ENCODE data around the gene TSPAN12. TPM values are rescaled to one million over a fixed set of nuclear protein-coding genes. Genes with fewer than 3 reads are reported as not detected.

TSPAN12 gene
- total RNA-seq, 1 experiment from 2014 or later = 17.3 TPM

DNA sequence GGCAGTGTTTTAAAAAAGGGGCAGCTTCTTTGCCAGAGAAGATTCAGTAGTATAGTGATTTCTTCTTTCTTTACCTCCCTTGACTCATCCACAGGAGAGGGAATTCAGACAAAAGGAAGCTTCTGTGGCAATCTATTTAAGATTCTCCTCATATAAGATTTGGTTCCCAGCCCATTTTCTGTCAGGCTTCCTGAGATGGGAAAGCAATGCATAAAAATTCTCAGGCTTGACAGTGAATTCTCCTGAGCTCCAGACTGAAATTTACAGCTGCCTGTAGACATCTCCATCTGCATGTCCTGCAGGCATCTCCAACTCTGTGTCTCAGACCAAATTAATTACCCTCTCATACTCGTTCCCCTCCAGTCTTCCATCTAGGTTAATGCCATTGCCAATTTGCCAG is 72.8 kb downstream of the TSPAN12 start (continued):
- TF ChIP-seq, protein P1, sequence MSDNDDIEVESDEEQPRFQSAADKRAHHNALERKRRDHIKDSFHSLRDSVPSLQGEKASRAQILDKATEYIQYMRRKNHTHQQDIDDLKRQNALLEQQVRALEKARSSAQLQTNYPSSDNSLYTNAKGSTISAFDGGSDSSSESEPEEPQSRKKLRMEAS (CRISPR knock-in tag; IDR thresholded peaks at IDR 0.05) = no peak
- TF ChIP-seq CBFB (CRISPR knock-in tag; IDR thresholded peaks at IDR 0.05; ENCODE audit: low read depth) = no peak
- TF ChIP-seq ZNF138 (CRISPR knock-in tag; conservative IDR thresholded peaks at IDR 0.05) = no peak
- TF ChIP-seq, protein P2, sequence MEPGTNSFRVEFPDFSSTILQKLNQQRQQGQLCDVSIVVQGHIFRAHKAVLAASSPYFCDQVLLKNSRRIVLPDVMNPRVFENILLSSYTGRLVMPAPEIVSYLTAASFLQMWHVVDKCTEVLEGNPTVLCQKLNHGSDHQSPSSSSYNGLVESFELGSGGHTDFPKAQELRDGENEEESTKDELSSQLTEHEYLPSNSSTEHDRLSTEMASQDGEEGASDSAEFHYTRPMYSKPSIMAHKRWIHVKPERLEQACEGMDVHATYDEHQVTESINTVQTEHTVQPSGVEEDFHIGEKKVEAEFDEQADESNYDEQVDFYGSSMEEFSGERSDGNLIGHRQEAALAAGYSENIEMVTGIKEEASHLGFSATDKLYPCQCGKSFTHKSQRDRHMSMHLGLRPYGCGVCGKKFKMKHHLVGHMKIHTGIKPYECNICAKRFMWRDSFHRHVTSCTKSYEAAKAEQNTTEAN (CRISPR knock-in tag; IDR thresholded peaks at IDR 0.05) = no peak
- no peak for TF ChIP-seq ESRRA (CRISPR knock-in tag; IDR thresholded peaks at IDR 0.05; ENCODE audit: borderline replicate concordance)
- TF ChIP-seq, protein P3, sequence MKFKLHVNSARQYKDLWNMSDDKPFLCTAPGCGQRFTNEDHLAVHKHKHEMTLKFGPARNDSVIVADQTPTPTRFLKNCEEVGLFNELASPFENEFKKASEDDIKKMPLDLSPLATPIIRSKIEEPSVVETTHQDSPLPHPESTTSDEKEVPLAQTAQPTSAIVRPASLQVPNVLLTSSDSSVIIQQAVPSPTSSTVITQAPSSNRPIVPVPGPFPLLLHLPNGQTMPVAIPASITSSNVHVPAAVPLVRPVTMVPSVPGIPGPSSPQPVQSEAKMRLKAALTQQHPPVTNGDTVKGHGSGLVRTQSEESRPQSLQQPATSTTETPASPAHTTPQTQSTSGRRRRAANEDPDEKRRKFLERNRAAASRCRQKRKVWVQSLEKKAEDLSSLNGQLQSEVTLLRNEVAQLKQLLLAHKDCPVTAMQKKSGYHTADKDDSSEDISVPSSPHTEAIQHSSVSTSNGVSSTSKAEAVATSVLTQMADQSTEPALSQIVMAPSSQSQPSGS (CRISPR knock-in tag; IDR thresholded peaks at IDR 0.05; ENCODE audit: borderline replicate concordance, low read depth) = no peak
- TF ChIP-seq, protein P4, sequence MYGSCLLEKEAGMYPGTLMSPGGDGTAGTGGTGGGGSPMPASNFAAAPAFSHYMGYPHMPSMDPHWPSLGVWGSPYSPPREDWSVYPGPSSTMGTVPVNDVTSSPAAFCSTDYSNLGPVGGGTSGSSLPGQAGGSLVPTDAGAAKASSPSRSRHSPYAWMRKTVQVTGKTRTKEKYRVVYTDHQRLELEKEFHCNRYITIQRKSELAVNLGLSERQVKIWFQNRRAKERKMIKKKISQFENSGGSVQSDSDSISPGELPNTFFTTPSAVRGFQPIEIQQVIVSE (CRISPR knock-in tag; IDR thresholded peaks at IDR 0.05; ENCODE audit: borderline replicate concordance) = no peak
- no peak for TF ChIP-seq SMAD3 (CRISPR knock-in tag; IDR thresholded peaks at IDR 0.05; ENCODE audit: borderline replicate concordance)
- TF ChIP-seq, protein P5, sequence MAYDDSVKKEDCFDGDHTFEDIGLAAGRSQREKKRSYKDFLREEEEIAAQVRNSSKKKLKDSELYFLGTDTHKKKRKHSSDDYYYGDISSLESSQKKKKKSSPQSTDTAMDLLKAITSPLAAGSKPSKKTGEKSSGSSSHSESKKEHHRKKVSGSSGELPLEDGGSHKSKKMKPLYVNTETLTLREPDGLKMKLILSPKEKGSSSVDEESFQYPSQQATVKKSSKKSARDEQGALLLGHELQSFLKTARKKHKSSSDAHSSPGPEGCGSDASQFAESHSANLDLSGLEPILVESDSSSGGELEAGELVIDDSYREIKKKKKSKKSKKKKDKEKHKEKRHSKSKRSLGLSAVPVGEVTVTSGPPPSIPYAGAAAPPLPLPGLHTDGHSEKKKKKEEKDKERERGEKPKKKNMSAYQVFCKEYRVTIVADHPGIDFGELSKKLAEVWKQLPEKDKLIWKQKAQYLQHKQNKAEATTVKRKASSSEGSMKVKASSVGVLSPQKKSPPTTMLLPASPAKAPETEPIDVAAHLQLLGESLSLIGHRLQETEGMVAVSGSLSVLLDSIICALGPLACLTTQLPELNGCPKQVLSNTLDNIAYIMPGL (CRISPR knock-in tag; IDR thresholded peaks at IDR 0.05) = no peak

DNA sequence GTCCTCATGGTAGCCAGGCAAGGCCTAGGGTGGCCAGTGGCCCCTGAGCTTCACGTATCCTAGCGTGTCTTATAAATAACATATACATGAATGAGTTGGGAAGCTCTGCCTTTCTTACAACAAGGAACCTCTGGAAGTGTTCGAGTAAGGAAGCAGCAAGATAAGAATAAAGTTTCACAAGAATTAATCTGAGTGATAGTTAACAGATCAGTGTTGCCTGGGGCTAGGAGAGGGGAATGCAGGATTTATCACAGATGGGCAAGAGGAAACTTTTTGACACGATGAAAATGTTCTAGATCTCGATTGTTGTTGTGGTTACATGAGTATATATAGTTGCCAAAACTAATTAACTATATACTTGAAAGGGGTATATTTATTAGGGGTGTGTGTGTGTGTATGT is 74.2 kb downstream of the TSPAN12 start:
- CTCF ChIA-PET = interaction anchor here (0.6 to 1.8 kb wide), 3 partner anchors 8 to 875 kb away, joined by 3 to 7 read pairs (median 4); no protein-coding TSS in a partner anchor
- Mint-ChIP-seq H3K36me3 (no peaks in the 10 kb centered on the region), H3K27ac (no peak overlapping the region), H3K4me1 (peaks cover 22% of the 10 kb centered on the region), H3K9me3 (no peaks in the 10 kb centered on the region), H3K27me3 (ENCODE audit: low read depth) (no peaks in the 10 kb centered on the region), H3K4me3 (no peak overlapping the region)
- ATAC-seq (no peak), DNase-seq (ENCODE audit: low spot score) (no peak)
- POLR2A ChIA-PET = no interaction called here
- TF ChIP-seq, protein P6, sequence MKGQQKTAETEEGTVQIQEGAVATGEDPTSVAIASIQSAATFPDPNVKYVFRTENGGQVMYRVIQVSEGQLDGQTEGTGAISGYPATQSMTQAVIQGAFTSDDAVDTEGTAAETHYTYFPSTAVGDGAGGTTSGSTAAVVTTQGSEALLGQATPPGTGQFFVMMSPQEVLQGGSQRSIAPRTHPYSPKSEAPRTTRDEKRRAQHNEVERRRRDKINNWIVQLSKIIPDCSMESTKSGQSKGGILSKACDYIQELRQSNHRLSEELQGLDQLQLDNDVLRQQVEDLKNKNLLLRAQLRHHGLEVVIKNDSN (CRISPR knock-in tag; IDR thresholded peaks at IDR 0.05) = no peak
- TF ChIP-seq ZNF138 (CRISPR knock-in tag; conservative IDR thresholded peaks at IDR 0.05) = no peak
- TF ChIP-seq NR3C1 (CRISPR knock-in tag; conservative IDR thresholded peaks at IDR 0.05; ENCODE audit: low read depth) = no peak
- no peak for TF ChIP-seq ZNF317 (CRISPR knock-in tag; IDR thresholded peaks at IDR 0.05; ENCODE audit: borderline replicate concordance, low read depth)
- TF ChIP-seq TP53 (CRISPR knock-in tag; IDR thresholded peaks at IDR 0.05) = no peak
- no peak for TF ChIP-seq NFYB (CRISPR knock-in tag; conservative IDR thresholded peaks at IDR 0.05; ENCODE audit: low read depth)
- TF ChIP-seq, protein P7, sequence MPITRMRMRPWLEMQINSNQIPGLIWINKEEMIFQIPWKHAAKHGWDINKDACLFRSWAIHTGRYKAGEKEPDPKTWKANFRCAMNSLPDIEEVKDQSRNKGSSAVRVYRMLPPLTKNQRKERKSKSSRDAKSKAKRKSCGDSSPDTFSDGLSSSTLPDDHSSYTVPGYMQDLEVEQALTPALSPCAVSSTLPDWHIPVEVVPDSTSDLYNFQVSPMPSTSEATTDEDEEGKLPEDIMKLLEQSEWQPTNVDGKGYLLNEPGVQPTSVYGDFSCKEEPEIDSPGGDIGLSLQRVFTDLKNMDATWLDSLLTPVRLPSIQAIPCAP (CRISPR knock-in tag; IDR thresholded peaks at IDR 0.05) = no peak
- TF ChIP-seq, protein P5 (CRISPR knock-in tag; IDR thresholded peaks at IDR 0.05) = no peak
- no peak for TF ChIP-seq ELF4 (CRISPR knock-in tag; IDR thresholded peaks at IDR 0.05; ENCODE audit: low read depth)
- no peak for TF ChIP-seq GTF2I (CRISPR knock-in tag; conservative IDR thresholded peaks at IDR 0.05)
- no peak for TF ChIP-seq JUN (CRISPR knock-in tag; IDR thresholded peaks at IDR 0.05)
